ENCODE data around the gene FGF18. TPM values are rescaled to one million over a fixed set of nuclear protein-coding genes. Genes with fewer than 3 reads are reported as not detected.
A peak's percentile ranks its signal among the peaks of the same experiment; 100 is the strongest.

The FGF18 gene
- polyA plus RNA-seq, 3 donors: not detected

DNA sequence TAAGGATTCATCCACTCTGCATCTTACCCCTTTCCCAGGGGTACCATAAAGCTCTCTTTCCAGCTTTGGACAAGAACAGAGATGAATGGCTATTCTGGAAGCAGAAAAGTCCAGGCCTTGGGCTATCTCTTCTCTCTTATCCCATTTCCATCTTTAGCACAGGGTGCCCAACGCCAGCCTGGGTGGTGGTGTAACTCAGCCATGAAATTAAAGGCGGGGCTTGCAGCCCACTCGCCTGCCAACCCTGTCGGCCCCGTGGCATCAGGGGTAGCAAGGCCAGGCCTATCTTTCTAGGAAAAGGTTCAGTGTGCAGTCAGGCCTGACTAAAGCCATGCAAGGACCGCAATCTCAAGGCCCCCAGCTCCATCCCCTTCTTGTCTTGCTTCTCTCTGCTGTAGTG is 78.7 kb downstream of the FGF18 start:
- peaks cover 1 to 10% (median 7%) of the 10 kb centered on the region in 3 donors for H3K27me3 Mint-ChIP-seq (ENCODE audit: low read depth in 3 of 3)

GRCh38 chr5:171499611-171500010 is 80.2 kb downstream of the FGF18 start:
- Histone ChIP-seq H3K9me3 (replicated peaks in 1 of 2; ENCODE audit: control insufficient read depth in 1 of 2, insufficient read depth in 1 of 2, low read length in 2 of 2) (no peaks in the 10 kb centered on the region), H3K9ac (ENCODE audit: insufficient read depth, low read length, poor library complexity, severe bottlenecking) (no peak overlapping the region), H3K4me3 (replicated peaks in 1 of 3; ENCODE audit: low read depth in 2 of 3, low read length in 3 of 3) (no peak overlapping the region), H3K4me1 (ENCODE audit: control insufficient read depth in 1 of 2, insufficient read depth in 2 of 2, low read length in 2 of 2) (no peaks in the 10 kb centered on the region), H3K4me2 (replicated peaks; ENCODE audit: extremely low read depth, low read length, poor library complexity, severe bottlenecking) (no peak overlapping the region), H4K20me1 (ENCODE audit: insufficient read depth, low read length) (no peaks in the 10 kb centered on the region), H2AFZ (ENCODE audit: insufficient read depth, low read depth, low read length, poor library complexity, severe bottlenecking) (no peak overlapping the region), H3K27me3 (ENCODE audit: control insufficient read depth in 2 of 2, insufficient read depth in 2 of 2, low read length in 2 of 2) (no peaks in the 10 kb centered on the region), H3K36me3 (replicated peaks in 1 of 2; ENCODE audit: control insufficient read depth in 1 of 2, insufficient read depth in 2 of 2, low read length in 2 of 2) (no peaks in the 10 kb centered on the region), H3K79me2 (ENCODE audit: insufficient read depth, low read length) (no peaks in the 10 kb centered on the region), H3K27ac (ENCODE audit: low read depth in 1 of 2, low read length in 2 of 2) (no peak overlapping the region)
- Mint-ChIP-seq H3K27ac (no peak overlapping the region), H3K4me3 (no peak overlapping the region), H3K36me3 (no peaks in the 10 kb centered on the region), H3K4me1 (peaks cover 2% of the 10 kb centered on the region), H3K27me3 (ENCODE audit: low read depth in 3 of 3) (peaks cover 1 to 4% (median 4%) of the 10 kb centered on the region in 3 donors), H3K9me3 (peaks cover 0 to 2% (median 0%) of the 10 kb centered on the region in 7 donors)
- WGBS (ENCODE audit: insufficient coverage): 100% methylated on average over 1 of the region's 4 CpGs
- intact Hi-C loops (cut with micrococcal nuclease): no loop called here
- DNase-seq: no peak
- TF ChIP-seq, protein P1, sequence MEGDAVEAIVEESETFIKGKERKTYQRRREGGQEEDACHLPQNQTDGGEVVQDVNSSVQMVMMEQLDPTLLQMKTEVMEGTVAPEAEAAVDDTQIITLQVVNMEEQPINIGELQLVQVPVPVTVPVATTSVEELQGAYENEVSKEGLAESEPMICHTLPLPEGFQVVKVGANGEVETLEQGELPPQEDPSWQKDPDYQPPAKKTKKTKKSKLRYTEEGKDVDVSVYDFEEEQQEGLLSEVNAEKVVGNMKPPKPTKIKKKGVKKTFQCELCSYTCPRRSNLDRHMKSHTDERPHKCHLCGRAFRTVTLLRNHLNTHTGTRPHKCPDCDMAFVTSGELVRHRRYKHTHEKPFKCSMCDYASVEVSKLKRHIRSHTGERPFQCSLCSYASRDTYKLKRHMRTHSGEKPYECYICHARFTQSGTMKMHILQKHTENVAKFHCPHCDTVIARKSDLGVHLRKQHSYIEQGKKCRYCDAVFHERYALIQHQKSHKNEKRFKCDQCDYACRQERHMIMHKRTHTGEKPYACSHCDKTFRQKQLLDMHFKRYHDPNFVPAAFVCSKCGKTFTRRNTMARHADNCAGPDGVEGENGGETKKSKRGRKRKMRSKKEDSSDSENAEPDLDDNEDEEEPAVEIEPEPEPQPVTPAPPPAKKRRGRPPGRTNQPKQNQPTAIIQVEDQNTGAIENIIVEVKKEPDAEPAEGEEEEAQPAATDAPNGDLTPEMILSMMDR (IDR thresholded peaks at IDR 0.05): no peak

More for the DNA sequence above, 78.7 kb downstream of the FGF18 start:
- Mint-ChIP-seq H3K4me1 (peaks cover 2% of the 10 kb centered on the region), H3K4me3 (no peak overlapping the region), H3K9me3 (peaks cover 0 to 2% (median 0%) of the 10 kb centered on the region in 7 donors), H3K36me3 (no peaks in the 10 kb centered on the region), H3K27ac (peak overlapping the region in 1 of 7 donors; percentile 76)
- no peaks in the 10 kb centered on the region for H3K79me2 ChIP-seq (ENCODE audit: insufficient read depth, low read length)
- no peaks in the 10 kb centered on the region for H3K9me3 ChIP-seq (replicated peaks in 1 of 2; ENCODE audit: control insufficient read depth in 1 of 2, insufficient read depth in 1 of 2, low read length in 2 of 2)
- H3K4me1 ChIP-seq (ENCODE audit: control insufficient read depth in 1 of 2, insufficient read depth in 2 of 2, low read length in 2 of 2): no peaks in the 10 kb centered on the region
- intact Hi-C loops (cut with micrococcal nuclease): no loop called here
- DNase-seq: no peak
- no peak overlapping the region for H3K4me3 ChIP-seq (replicated peaks in 1 of 3; ENCODE audit: low read depth in 2 of 3, low read length in 3 of 3)
- WGBS (ENCODE audit: insufficient coverage): 97% methylated on average over 5 of the region's 6 CpGs
- no peaks in the 10 kb centered on the region for H3K36me3 ChIP-seq (replicated peaks in 1 of 2; ENCODE audit: control insufficient read depth in 1 of 2, insufficient read depth in 2 of 2, low read length in 2 of 2)
- H4K20me1 ChIP-seq (ENCODE audit: insufficient read depth, low read length): no peaks in the 10 kb centered on the region
- TF ChIP-seq, protein P1 (IDR thresholded peaks at IDR 0.05): no peak
- no peaks in the 10 kb centered on the region for H3K27me3 ChIP-seq (ENCODE audit: control insufficient read depth in 2 of 2, insufficient read depth in 2 of 2, low read length in 2 of 2)
- H2AFZ ChIP-seq (ENCODE audit: insufficient read depth, low read depth, low read length, poor library complexity, severe bottlenecking): no peak overlapping the region
- H3K9ac ChIP-seq (ENCODE audit: insufficient read depth, low read length, poor library complexity, severe bottlenecking): no peak overlapping the region
- no peak overlapping the region for H3K4me2 ChIP-seq (replicated peaks; ENCODE audit: extremely low read depth, low read length, poor library complexity, severe bottlenecking)
- H3K27ac ChIP-seq (ENCODE audit: low read depth in 1 of 2, low read length in 2 of 2): no peak overlapping the region
